Testis (tissue), 3 donors: ENCODE measurements around the gene ZBTB17. TPM values are rescaled to one million over a fixed set of nuclear protein-coding genes. Genes with fewer than 3 reads are reported as not detected.
A peak's percentile ranks its signal among the peaks of the same experiment; 100 is the strongest.

Experiments
- DNase-seq: peaks from one replicate; pipeline ENCODE4 v3.0.0-alpha.2; 2019
- H3K27ac ChIP-seq, 2 donors: fragments of 200-600 bp; sonication (generic); one replicate each; pipeline ENCODE4 v1.5.1; 2019
- H3K27me3 ChIP-seq: fragments of 200-600 bp; sonication (generic); one replicate; pipeline ENCODE4 v1.5.1; 2019
- H3K36me3 ChIP-seq: fragments of 200-600 bp; sonication (generic); one replicate; pipeline ENCODE4 v1.5.1; 2017; ENCODE audit warnings: low read depth; ENCODE audit errors: missing control alignments
- H3K4me1 ChIP-seq: fragments of 200-600 bp; sonication (generic); one replicate; pipeline ENCODE4 v1.5.1; 2019
- H3K4me3 ChIP-seq, 2 donors: fragments of 200-600 bp; sonication (generic); one replicate each; pipeline ENCODE4 v1.5.1; 2017 to 2019
- H3K9me3 ChIP-seq: fragments of 200-600 bp; sonication (generic); one replicate; pipeline ENCODE4 v1.5.1; 2017
- POLR2A ChIP-seq: fragments of 450-650 bp; IDR thresholded peaks from one replicate; pipeline ENCODE4 v1.6.1; 2017; ENCODE audit warnings: antibody characterized with exemption, mild to moderate bottlenecking, moderate library complexity
- WGBS, 2 donors: methylation state at CpG; one replicate each; pipeline ENCODE4 v1.1.5; 2018; 5-methylcytosine and 5-hydroxymethylcytosine counted together
- intact Hi-C: fragments of 100-400 bp; cut with DNase I; formaldehyde crosslinking; loops from one replicate; pipeline ENCODE4 v1.15.1; 2023; ENCODE audit warnings: low total_unique reads
- polyA plus RNA-seq: library from polyadenylated mRNA; stranded (reverse); fragments of 350-450 nt; fragmentation: Illumina TruSeq; extraction: RNeasy Lipid Tissue Mini Kit (QIAGEN cat#74804); gene quantifications from one replicate; pipeline ENCODE4 v1.2.3, GENCODE V29; 2014; ENCODE audit warnings: low read depth, low replicate concordance; ENCODE audit not compliant: insufficient read depth
- total RNA-seq, 2 donors: library from RNA; depleted of rRNA; stranded (reverse); fragments of >200 nt; gene quantifications; one replicate each; pipeline ENCODE4 v1.2.3, GENCODE V29; 2016
- TF ChIP-seq, protein P1 (sequence below), 3 experiments: fragments of 450-650 bp in 2 of 3; fragments of 200-600 bp in 1 of 3; sonication (generic) in 1 of 3; IDR thresholded peaks; one replicate each; pipeline ENCODE4 v1.5.1; 2016 to 2019; ENCODE audit warnings: antibody characterized with exemption in 3 of 3, mild to moderate bottlenecking in 2 of 3, moderate library complexity in 1 of 3

The ZBTB17 gene
- total and polyA plus RNA-seq, 3 donors from 2014 or later: 53.6 to 65.8 (median 60.2) TPM

DNA sequence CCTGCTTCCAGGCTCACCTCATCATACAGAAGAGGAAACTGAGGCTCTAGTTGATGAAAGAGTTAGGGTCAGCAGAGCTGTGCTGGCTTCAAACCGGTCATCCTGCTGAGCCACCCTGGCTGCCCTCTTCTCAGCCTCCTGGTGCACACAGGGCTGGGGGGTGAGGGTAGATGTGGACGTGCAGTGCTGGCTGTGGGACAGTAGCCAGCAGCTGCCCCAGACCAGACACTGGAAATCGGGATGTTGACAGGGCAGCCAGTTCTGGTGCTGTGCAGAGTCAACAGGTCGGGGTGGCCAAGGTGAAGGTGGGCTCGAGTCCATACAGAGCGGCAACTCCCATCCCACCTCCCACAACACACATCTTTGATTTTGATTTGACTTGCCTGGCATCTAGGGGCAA, 44.4 kb upstream of the ZBTB17 start:
- no peak overlapping the region for H3K4me3 ChIP-seq
- intact Hi-C loops: no loop called here
- no peak overlapping the region for H3K27ac ChIP-seq
- TF ChIP-seq POLR2A: no peak
- TF ChIP-seq, protein P1, sequence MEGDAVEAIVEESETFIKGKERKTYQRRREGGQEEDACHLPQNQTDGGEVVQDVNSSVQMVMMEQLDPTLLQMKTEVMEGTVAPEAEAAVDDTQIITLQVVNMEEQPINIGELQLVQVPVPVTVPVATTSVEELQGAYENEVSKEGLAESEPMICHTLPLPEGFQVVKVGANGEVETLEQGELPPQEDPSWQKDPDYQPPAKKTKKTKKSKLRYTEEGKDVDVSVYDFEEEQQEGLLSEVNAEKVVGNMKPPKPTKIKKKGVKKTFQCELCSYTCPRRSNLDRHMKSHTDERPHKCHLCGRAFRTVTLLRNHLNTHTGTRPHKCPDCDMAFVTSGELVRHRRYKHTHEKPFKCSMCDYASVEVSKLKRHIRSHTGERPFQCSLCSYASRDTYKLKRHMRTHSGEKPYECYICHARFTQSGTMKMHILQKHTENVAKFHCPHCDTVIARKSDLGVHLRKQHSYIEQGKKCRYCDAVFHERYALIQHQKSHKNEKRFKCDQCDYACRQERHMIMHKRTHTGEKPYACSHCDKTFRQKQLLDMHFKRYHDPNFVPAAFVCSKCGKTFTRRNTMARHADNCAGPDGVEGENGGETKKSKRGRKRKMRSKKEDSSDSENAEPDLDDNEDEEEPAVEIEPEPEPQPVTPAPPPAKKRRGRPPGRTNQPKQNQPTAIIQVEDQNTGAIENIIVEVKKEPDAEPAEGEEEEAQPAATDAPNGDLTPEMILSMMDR (IDR thresholded peaks at IDR 0.05): no peak
- H3K36me3 ChIP-seq: no peaks in the 10 kb centered on the region
- WGBS, 2 donors: 73 to 88% methylated on average over 3 to 6 of the region's 6 CpGs
- no peaks in the 10 kb centered on the region for H3K9me3 ChIP-seq
- DNase-seq: no peak
- H3K27me3 ChIP-seq: no peaks in the 10 kb centered on the region
- peaks cover 42% of the 10 kb centered on the region for H3K4me1 ChIP-seq

DNA sequence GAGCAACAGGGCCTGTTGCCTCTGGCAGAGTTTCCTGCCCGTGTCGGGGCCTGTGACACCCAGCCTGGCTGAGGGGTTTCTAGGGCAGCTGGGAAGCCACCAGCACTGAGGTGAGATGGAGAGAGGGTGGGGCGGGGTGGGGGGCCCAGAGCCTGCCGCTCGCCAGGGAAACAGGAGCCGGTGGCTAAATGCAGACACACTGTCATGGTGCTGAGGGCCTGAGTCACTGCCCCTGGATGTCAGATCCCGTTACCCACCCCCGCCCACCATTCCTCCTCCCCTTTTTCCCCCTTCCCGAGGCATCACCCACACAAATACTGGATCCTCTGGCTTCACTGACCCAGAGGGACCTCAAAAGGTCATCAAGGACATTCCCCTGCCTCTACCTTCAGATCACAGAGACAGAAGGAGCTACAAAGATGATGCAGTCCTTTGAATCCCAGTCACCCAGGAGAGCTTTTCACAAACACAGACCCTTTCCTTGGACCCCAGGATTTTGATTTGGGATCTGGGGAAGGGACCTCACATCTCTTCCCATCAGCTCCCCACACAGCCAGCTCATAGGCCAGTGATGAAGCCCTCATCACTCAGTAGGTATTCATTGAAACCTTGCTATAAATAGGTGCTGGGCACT, 43.9 kb upstream of the ZBTB17 start:
- 62 to 84% methylated on average over 8 to 9 of the region's 9 CpGs for WGBS, 2 donors
- Histone ChIP-seq H3K9me3 (no peaks in the 10 kb centered on the region), H3K27ac (peak overlapping the region; percentile 84 to 88), H3K4me3 (no peak overlapping the region), H3K4me1 (peaks cover 47% of the 10 kb centered on the region), H3K27me3 (no peaks in the 10 kb centered on the region), H3K36me3 (no peaks in the 10 kb centered on the region)
- DNase-seq: no peak
- TF ChIP-seq, protein P1 (IDR thresholded peaks at IDR 0.05): no peak
- no peak for TF ChIP-seq POLR2A
- intact Hi-C loops: no loop called here

DNA sequence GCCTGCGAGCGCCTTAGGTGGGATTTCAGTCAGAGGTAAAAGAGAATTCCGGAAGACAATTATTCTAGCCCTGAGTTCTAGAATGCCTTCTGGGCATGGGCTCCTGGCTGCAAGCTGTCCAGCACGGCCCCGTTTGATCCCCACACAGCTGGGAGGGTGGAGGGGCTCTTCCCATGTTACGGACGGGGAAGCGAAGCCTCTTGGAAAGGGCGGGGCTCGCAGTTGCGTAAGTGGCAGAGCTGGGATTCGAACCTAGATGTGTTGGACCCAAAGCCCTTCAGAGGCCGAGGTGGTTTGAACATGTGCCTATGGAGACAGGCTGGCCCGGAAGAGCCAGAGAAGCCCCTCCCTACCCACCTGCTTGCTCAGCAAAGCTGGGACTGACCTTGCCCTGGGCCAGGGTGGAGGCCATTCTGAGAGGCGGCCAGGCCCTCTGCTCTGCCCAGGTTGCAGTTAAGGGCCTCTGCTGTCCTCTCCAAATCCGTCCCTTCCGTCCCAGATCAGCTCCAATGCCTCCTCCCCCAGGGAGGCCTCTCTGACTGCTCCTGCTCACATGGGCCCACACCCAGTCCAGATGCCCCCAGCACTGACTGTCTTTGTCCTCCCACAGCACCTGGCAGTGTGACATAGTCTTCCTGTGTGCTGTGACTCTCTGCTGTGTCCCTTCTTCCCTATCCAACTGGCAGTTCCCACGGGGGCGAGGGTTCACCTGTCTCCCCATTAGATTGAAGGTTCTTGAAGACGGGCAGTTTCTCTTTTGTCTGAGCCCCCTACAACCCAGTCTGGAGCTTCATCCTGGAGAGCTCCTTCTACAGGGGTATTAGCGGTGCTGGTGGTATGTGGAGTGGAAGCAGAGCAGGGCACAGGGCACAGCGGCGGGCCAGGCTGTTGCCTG, 43.1 kb upstream of the ZBTB17 start:
- Histone ChIP-seq H3K36me3 (no peaks in the 10 kb centered on the region), H3K4me3 (no peak overlapping the region), H3K27ac (peak overlapping the region; percentile 84 to 88), H3K27me3 (no peaks in the 10 kb centered on the region), H3K4me1 (peaks cover 54% of the 10 kb centered on the region), H3K9me3 (no peaks in the 10 kb centered on the region)
- intact Hi-C loops: no loop called here
- no peak for DNase-seq
- 64 to 78% methylated on average over 20 to 23 of the region's 23 CpGs for WGBS, 2 donors
- TF ChIP-seq, protein P1 (IDR thresholded peaks at IDR 0.05): no peak
- no peak for TF ChIP-seq POLR2A

DNA sequence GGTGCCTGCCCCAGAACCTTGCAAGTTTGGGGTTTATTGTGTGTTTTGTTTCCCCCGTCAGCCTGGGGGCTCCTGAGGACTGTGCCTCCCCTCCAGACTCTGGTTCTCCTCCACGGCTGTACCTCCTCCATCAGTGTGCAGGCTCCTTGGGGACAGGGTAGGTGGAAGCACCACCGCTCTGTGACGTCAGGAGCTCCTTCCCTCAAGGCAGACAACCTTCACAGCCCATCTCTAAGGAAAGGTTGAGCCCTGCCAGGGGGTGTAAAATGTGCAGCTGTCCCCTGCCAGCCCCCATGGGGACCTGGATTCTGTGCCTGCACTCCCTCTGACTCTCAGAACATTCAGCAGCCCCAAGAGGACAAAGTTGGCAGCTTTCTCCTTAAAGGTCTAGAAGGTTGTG, 42.4 kb upstream of the ZBTB17 start:
- H3K36me3 ChIP-seq: no peaks in the 10 kb centered on the region
- intact Hi-C loops: no loop called here
- WGBS, 2 donors: 33 to 41% methylated on average over 2 to 4 of the region's 4 CpGs
- TF ChIP-seq POLR2A: no peak
- TF ChIP-seq, protein P1 (IDR thresholded peaks at IDR 0.05): no peak
- peak overlapping the region; percentile 84 to 88 for H3K27ac ChIP-seq
- no peaks in the 10 kb centered on the region for H3K9me3 ChIP-seq
- DNase-seq: no peak
- peak overlapping the region in 1 of 2 donors; percentile 20 for H3K4me3 ChIP-seq
- no peaks in the 10 kb centered on the region for H3K27me3 ChIP-seq
- peaks cover 61% of the 10 kb centered on the region for H3K4me1 ChIP-seq
